Measurements from ENCODE around the gene KCNE1. TPM values are rescaled to one million over a fixed set of nuclear protein-coding genes. Genes with fewer than 3 reads are reported as not detected.

The KCNE1 gene
- total and polyA plus RNA-seq, 2 of the 13 experiments (the other 11 are each of a cell fraction or from before 2014, with no cell fraction given), result 0.35 TPM; not detected in 1

GRCh38 chr21:34523019-34523555 is 11.1 kb upstream of the KCNE1 start (continued):
- no peak for TF ChIP-seq ZFP91 (CRISPR knock-in tag; IDR thresholded peaks at IDR 0.05; ENCODE audit: borderline replicate concordance)
- no peak for TF ChIP-seq ZMAT3 (CRISPR knock-in tag; conservative IDR thresholded peaks at IDR 0.05)
- no peak for TF ChIP-seq ZFAT (CRISPR knock-in tag; conservative IDR thresholded peaks at IDR 0.05)
- no peak for TF ChIP-seq ZNF281 (CRISPR knock-in tag; IDR thresholded peaks at IDR 0.05; ENCODE audit: borderline replicate concordance)
- no peak for TF ChIP-seq FOXP1 (IDR thresholded peaks at IDR 0.05)
- TF ChIP-seq FOXP1 (CRISPR knock-in tag; IDR thresholded peaks at IDR 0.05), result no peak
- TF ChIP-seq JARID2 (CRISPR knock-in tag; IDR thresholded peaks at IDR 0.05; ENCODE audit: insufficient replicate concordance), result no peak
- TF ChIP-seq NFRKB (IDR thresholded peaks at IDR 0.05), result no peak
- TF ChIP-seq PHF5A (CRISPR knock-in tag; IDR thresholded peaks at IDR 0.05; ENCODE audit: low read depth, unreplicated experiment), result no peak
- TF ChIP-seq, protein P1, sequence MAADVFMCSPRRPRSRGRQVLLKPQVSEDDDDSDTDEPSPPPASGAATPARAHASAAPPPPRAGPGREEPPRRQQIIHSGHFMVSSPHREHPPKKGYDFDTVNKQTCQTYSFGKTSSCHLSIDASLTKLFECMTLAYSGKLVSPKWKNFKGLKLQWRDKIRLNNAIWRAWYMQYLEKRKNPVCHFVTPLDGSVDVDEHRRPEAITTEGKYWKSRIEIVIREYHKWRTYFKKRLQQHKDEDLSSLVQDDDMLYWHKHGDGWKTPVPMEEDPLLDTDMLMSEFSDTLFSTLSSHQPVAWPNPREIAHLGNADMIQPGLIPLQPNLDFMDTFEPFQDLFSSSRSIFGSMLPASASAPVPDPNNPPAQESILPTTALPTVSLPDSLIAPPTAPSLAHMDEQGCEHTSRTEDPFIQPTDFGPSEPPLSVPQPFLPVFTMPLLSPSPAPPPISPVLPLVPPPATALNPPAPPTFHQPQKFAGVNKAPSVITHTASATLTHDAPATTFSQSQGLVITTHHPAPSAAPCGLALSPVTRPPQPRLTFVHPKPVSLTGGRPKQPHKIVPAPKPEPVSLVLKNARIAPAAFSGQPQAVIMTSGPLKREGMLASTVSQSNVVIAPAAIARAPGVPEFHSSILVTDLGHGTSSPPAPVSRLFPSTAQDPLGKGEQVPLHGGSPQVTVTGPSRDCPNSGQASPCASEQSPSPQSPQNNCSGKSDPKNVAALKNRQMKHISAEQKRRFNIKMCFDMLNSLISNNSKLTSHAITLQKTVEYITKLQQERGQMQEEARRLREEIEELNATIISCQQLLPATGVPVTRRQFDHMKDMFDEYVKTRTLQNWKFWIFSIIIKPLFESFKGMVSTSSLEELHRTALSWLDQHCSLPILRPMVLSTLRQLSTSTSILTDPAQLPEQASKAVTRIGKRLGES (CRISPR knock-in tag; IDR thresholded peaks at IDR 0.05; ENCODE audit: borderline replicate concordance), result no peak
- TF ChIP-seq NR2C2 (CRISPR knock-in tag; IDR thresholded peaks at IDR 0.05; ENCODE audit: borderline replicate concordance), result no peak
- no peak for TF ChIP-seq ZNF891 (CRISPR knock-in tag; IDR thresholded peaks at IDR 0.05)
- TF ChIP-seq ZBTB43 (CRISPR knock-in tag; conservative IDR thresholded peaks at IDR 0.05), result no peak
- no peak for TF ChIP-seq CREB3 (CRISPR knock-in tag; IDR thresholded peaks at IDR 0.05)
